MM.1S (cell line): ENCODE measurements around the gene HHIPL1.

Experiments
- EZH2phosphoT487 ChIP-seq: fragments of 300-600 bp; sonication (generic); IDR thresholded peaks from 2 replicates; pipeline ENCODE4 v1.6.1; 2018; ENCODE audit warnings: antibody characterized with exemption, low read length
- TF ChIP-seq, protein P1 (sequence below): fragments of 300-600 bp; sonication (generic); IDR thresholded peaks from 2 replicates; pipeline ENCODE4 v1.5.1; 2016; ENCODE audit warnings: antibody characterized with exemption, low read length, mixed read lengths

DNA sequence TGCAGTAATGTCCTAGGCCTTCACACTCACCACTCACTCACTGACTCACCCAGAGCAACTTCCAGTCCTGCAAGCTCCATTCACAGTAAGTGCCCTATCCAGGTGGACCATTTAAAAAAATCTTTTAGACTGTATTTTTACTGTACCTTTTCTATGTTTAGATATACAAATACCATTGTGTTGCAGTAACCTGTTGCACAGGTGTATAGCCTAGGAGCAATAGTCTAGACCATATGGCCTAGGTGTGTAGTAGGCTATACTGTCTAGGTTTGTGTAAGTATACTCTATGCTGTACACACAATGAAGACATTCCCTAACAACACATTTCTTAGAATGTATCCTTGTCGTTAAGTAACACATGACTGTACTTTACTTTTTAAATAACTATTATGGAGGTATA lies 56.3 kb downstream of the HHIPL1 start:
- TF ChIP-seq, protein P1, sequence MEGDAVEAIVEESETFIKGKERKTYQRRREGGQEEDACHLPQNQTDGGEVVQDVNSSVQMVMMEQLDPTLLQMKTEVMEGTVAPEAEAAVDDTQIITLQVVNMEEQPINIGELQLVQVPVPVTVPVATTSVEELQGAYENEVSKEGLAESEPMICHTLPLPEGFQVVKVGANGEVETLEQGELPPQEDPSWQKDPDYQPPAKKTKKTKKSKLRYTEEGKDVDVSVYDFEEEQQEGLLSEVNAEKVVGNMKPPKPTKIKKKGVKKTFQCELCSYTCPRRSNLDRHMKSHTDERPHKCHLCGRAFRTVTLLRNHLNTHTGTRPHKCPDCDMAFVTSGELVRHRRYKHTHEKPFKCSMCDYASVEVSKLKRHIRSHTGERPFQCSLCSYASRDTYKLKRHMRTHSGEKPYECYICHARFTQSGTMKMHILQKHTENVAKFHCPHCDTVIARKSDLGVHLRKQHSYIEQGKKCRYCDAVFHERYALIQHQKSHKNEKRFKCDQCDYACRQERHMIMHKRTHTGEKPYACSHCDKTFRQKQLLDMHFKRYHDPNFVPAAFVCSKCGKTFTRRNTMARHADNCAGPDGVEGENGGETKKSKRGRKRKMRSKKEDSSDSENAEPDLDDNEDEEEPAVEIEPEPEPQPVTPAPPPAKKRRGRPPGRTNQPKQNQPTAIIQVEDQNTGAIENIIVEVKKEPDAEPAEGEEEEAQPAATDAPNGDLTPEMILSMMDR, result no peak
- TF ChIP-seq EZH2phosphoT487, result no peak
